WI38 (cell line): ENCODE measurements around the gene TIMM8A.

Experiments used
- H3K4me3 ChIP-seq: 2 replicates; pipeline ENCODE4 v1.5.1; 2011; ENCODE audit warnings: low read depth, mild to moderate bottlenecking, control low read depth, low read length
- CTCF ChIP-seq: IDR thresholded peaks from 2 replicates; pipeline ENCODE4 v1.5.1; 2012; ENCODE audit warnings: low read depth, mild to moderate bottlenecking, control low read depth, low read length

Gene TIMM8A

DNA sequence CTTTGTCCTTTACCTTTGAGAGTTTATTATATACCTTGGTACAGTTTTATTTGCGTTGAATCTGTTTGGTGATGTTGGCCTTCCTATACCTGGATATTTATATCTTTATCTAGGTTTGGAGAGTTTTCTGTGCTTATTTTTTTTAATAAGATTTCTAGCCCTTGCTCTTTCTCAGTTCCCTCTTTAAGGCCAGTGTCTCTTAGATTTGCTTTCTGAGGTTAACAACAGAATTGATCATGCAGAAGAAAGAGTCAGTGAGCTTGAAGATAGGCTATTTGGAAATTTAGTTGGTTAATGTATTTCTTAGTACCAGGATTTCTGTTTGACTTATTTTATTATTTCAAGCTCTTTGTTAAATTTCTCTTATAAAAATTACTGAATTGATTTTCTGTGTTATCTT is 44.8 kb downstream of the TIMM8A start:
- no peak for TF ChIP-seq CTCF
- no peak overlapping the region for H3K4me3 ChIP-seq
